ENCODE measurements around the gene MED26. TPM values are rescaled to one million over a fixed set of nuclear protein-coding genes. Genes with fewer than 3 reads are reported as not detected.
"Not testable (repeated sequence)": the region's sequence is repeated elsewhere in the genome, so short reads cannot be mapped to it uniquely, and the experiment has no call there.

MED26 gene
- total and polyA plus RNA-seq, 10 of the 15 experiments (the other 5 are each of a cell fraction or from before 2014, with no cell fraction given), result 1.1 to 21.4 (median 9.7) TPM

DNA sequence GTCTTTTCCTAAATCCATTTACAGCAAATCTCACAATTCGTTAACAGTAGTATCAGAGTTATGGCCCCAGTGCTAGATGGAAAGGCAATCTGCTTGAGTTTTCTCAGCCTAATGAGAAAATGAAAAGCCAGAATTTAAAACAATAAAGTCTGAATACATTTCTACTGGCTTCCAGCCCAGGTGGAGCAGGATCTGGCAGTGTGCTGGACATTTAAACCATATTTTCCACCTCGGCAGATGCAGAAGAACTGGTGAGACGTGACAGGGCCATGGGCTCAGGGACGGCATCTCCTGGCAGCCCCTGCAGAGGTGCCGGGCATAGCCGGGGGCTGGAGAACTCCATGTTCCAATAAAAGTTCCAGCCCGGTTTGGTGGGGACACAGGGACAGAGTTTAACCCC lies 24.9 kb upstream of the MED26 start (continued):
- TF ChIP-seq, protein P1, sequence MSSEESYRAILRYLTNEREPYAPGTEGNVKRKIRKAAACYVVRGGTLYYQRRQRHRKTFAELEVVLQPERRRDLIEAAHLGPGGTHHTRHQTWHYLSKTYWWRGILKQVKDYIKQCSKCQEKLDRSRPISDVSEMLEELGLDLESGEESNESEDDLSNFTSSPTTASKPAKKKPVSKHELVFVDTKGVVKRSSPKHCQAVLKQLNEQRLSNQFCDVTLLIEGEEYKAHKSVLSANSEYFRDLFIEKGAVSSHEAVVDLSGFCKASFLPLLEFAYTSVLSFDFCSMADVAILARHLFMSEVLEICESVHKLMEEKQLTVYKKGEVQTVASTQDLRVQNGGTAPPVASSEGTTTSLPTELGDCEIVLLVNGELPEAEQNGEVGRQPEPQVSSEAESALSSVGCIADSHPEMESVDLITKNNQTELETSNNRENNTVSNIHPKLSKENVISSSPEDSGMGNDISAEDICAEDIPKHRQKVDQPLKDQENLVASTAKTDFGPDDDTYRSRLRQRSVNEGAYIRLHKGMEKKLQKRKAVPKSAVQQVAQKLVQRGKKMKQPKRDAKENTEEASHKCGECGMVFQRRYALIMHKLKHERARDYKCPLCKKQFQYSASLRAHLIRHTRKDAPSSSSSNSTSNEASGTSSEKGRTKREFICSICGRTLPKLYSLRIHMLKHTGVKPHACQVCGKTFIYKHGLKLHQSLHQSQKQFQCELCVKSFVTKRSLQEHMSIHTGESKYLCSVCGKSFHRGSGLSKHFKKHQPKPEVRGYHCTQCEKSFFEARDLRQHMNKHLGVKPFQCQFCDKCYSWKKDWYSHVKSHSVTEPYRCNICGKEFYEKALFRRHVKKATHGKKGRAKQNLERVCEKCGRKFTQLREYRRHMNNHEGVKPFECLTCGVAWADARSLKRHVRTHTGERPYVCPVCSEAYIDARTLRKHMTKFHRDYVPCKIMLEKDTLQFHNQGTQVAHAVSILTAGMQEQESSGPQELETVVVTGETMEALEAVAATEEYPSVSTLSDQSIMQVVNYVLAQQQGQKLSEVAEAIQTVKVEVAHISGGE (CRISPR knock-in tag; IDR thresholded peaks at IDR 0.05), result no peak
- no peak for TF ChIP-seq RAD51 (IDR thresholded peaks at IDR 0.05)
- TF ChIP-seq, protein P2, sequence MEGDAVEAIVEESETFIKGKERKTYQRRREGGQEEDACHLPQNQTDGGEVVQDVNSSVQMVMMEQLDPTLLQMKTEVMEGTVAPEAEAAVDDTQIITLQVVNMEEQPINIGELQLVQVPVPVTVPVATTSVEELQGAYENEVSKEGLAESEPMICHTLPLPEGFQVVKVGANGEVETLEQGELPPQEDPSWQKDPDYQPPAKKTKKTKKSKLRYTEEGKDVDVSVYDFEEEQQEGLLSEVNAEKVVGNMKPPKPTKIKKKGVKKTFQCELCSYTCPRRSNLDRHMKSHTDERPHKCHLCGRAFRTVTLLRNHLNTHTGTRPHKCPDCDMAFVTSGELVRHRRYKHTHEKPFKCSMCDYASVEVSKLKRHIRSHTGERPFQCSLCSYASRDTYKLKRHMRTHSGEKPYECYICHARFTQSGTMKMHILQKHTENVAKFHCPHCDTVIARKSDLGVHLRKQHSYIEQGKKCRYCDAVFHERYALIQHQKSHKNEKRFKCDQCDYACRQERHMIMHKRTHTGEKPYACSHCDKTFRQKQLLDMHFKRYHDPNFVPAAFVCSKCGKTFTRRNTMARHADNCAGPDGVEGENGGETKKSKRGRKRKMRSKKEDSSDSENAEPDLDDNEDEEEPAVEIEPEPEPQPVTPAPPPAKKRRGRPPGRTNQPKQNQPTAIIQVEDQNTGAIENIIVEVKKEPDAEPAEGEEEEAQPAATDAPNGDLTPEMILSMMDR (IDR thresholded peaks at IDR 0.05 in 2 of 3, conservative IDR thresholded peaks at IDR 0.05 in 1 of 3; ENCODE audit: control insufficient read depth in 2 of 3, extremely low read depth in 1 of 3, insufficient read depth in 1 of 3, low read depth in 3 of 3, low read length in 3 of 3), result no peak

DNA sequence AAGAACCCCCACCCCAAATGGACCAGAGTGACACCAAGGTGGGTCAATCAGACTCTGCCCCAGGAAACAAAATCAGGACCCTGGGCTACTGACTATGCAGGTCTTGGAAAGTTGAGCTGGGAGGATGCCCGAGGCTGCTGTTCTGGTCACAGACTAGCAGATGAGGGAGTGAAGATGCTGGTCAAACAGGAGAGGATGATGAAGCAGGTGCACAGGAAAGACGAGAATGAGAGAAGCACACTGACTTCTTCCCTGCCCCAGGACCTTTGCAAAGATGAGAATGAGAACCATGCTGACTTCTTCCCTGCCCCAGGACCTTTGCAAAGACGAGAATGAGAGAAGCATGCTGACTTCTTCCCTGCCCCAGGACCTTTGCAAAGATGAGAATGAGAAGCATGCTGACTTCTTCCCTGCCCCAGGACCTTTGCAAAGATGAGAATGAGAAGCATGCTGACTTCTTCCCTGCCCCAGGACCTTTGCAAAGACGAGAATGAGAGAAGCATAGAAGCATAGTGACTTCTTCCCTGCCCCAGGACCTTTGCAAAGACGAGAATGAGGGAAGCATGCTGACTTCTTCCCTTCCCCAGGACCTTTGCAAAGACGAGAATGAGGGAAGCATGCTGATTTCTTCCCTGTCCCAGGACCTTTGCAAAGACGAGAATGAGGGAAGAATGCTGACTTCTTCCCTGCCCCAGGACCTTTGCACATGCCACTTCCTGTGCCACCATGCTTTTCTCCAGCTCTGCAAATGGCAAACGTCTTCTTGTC lies 23.6 kb upstream of the MED26 start:
- CTCF ChIA-PET; H3K79me2 ChIP-seq (ENCODE audit: control insufficient read depth, insufficient read depth, low read length); FAIRE-seq; intact Hi-C loops (cut with micrococcal nuclease; ENCODE audit: unreplicated experiment); H2AFZ ChIP-seq (ENCODE audit: control insufficient read depth, low read depth, low read length); in situ Hi-C loops (cut with MboI); H3K9me3 ChIP-seq (replicated peaks; ENCODE audit: control insufficient read depth, insufficient read depth, low read length); SMC1A ChIA-PET (ENCODE audit: uncharacterized antibody, unreplicated experiment); RAD21 ChIA-PET (ENCODE audit: unreplicated experiment); H3K27ac ChIP-seq (ENCODE audit: control insufficient read depth, insufficient read depth); ATAC-seq; H3K4me2 ChIP-seq (ENCODE audit: control insufficient read depth, insufficient read depth); H3K9ac ChIP-seq (ENCODE audit: control insufficient read depth, insufficient read depth, low read length); DNase-seq (ENCODE audit: low read depth, low spot score); H3K4me1 ChIP-seq (ENCODE audit: control insufficient read depth, insufficient read depth, low read length); H3K27me3 ChIP-seq (replicated peaks in 1 of 2; ENCODE audit: control insufficient read depth in 2 of 2, insufficient read depth in 2 of 2, low read length in 1 of 2); H3K4me3 ChIP-seq; H4K20me1 ChIP-seq (ENCODE audit: control insufficient read depth, insufficient read depth); BruUV-seq (replicated peaks): not testable (repeated sequence)
- POLR2A ChIA-PET, result interaction anchor here (0.6 kb wide), 1 partner anchor 10 kb away, joined by 4 read pairs; no protein-coding TSS in a partner anchor
- H3K36me3 ChIP-seq (ENCODE audit: control insufficient read depth in 2 of 2, insufficient read depth in 2 of 2, low read length in 1 of 2), result peaks cover 13 to 34% of the 10 kb centered on the region in 2 experiments
- 90% methylated on average over 8 of the region's 8 CpGs for WGBS (ENCODE audit: insufficient coverage, insufficient replicate concordance, low lambda C conversion rate, missing lambda C conversion rate)

Data from GM12878 (cell line).